K562 (cell line): ENCODE data around the gene KPNB1. TPM values are rescaled to one million over a fixed set of nuclear protein-coding genes. Genes with fewer than 3 reads are reported as not detected.

Experiments used
- ATAC-seq: fragments of 200-7000 bp; cut with Tn5 transposase; 3 replicates; pipeline ENCODE4 v1.9.1; 2020; ENCODE audit warnings: moderate library complexity
- BruUV-seq: library from RNA; stranded (reverse); fragments of 400-500 nt; replicated peaks from 2 replicates; lab custom pipeline; 2021; lab: Mats Ljungman, UMichigan
- CTCF ChIA-PET: fragments of 300-600 bp; formaldehyde crosslinking; extraction: SDS; loops from one replicate; lab custom pipeline; 2021; ENCODE audit warnings: low intra/inter-chr PET ratio; lab: Yijun Ruan, JAX
- POLR2A ChIA-PET: fragments of 300-600, 350-650 bp; sonication (Branson Sonifier 250); formaldehyde crosslinking; extraction: SDS; loops from one replicate; lab custom pipeline; 2021; ENCODE audit warnings: antibody characterized with exemption, inconsistent platforms; lab: Yijun Ruan, JAX
- DNase-seq, 4 experiments: peaks; one replicate each; pipeline versions ENCODE4 v3.0.0 to v3.0.0-alpha.2; 2011 to 2018; ENCODE audit warnings: low spot score in 3 of 4, mixed read lengths in 3 of 4; ENCODE audit errors: extremely low read depth in 1 of 4
- FAIRE-seq: peaks from 2 replicates; lab custom pipeline; 2011; peaks lifted over from hg19 to GRCh38; lab: Jason Lieb, UNC
- H2AFZ ChIP-seq: 2 replicates; pipeline ENCODE4 v1.6.0; 2011; ENCODE audit warnings: low read depth, low read length, control low read depth, inconsistent platforms
- H3K27ac ChIP-seq: fragments of 200-600 bp; 3 replicates; pipeline ENCODE4 v1.8.0; 2011; ENCODE audit warnings: low read depth, mild to moderate bottlenecking, control low read depth, inconsistent platforms, low read length, moderate library complexity, mixed read lengths; ENCODE audit errors: extremely low read depth
- H3K27me3 ChIP-seq, 2 experiments: fragments of 300-600 bp in 1 of 2; 2 replicates in 1 of 2; 3 replicates in 1 of 2; pipeline versions ENCODE4 v1.6.0 to v1.8.0; 2011; ENCODE audit warnings: inconsistent platforms in 2 of 2, low read length in 2 of 2, mild to moderate bottlenecking in 1 of 2, mixed read lengths in 1 of 2, moderate library complexity in 1 of 2; ENCODE audit not compliant: control insufficient read depth in 2 of 2, insufficient read depth in 2 of 2
- H3K36me3 ChIP-seq: fragments of 300-600 bp; 3 replicates; pipeline ENCODE4 v1.8.0; 2011; ENCODE audit warnings: mild to moderate bottlenecking, low read length, inconsistent platforms; ENCODE audit not compliant: control insufficient read depth, insufficient read depth
- H3K4me1 ChIP-seq, 2 experiments: fragments of 200-600 bp in 1 of 2; replicated peaks in 1 of 2; 2 replicates in 1 of 2; 3 replicates in 1 of 2; pipeline versions ENCODE4 v1.5.1 to v1.8.0; 2011; ENCODE audit warnings: inconsistent platforms in 2 of 2, low read length in 2 of 2, mild to moderate bottlenecking in 1 of 2, mixed read lengths in 1 of 2, moderate library complexity in 1 of 2; ENCODE audit not compliant: control insufficient read depth in 2 of 2, insufficient read depth in 2 of 2
- H3K4me2 ChIP-seq: 2 replicates; pipeline ENCODE4 v1.6.1; 2011; ENCODE audit warnings: low read length, control low read depth, inconsistent platforms, mixed read lengths; ENCODE audit not compliant: insufficient read depth
- H3K4me3 ChIP-seq: fragments of 200-600 bp; sonication (generic), shearing (Covaris generic); 2 replicates; pipeline ENCODE4 v1.5.1; 2016; ENCODE audit warnings: control low read depth, inconsistent platforms
- H3K79me2 ChIP-seq: fragments of 200-600 bp; 3 replicates; pipeline ENCODE4 v1.8.0; 2011; ENCODE audit warnings: low read length, inconsistent platforms; ENCODE audit not compliant: control insufficient read depth, insufficient read depth
- H3K9ac ChIP-seq, 2 experiments: 2 replicates each; pipeline versions ENCODE4 v1.6.0 to v1.6.1; 2011; ENCODE audit warnings: low read depth in 2 of 2, low read length in 2 of 2, control low read depth in 1 of 2, inconsistent platforms in 1 of 2, mild to moderate bottlenecking in 1 of 2, mixed read lengths in 1 of 2; ENCODE audit not compliant: insufficient read depth in 1 of 2
- H3K9me1 ChIP-seq: one replicate; pipeline ENCODE4 v1.6.0; 2011; ENCODE audit warnings: inconsistent platforms, mild to moderate bottlenecking, low read length, moderate library complexity; ENCODE audit not compliant: control insufficient read depth, insufficient read depth
- H3K9me3 ChIP-seq: replicated peaks from 2 replicates; pipeline ENCODE4 v1.5.1; 2011; ENCODE audit warnings: low read depth, low read length, inconsistent platforms; ENCODE audit not compliant: control insufficient read depth, insufficient read depth
- H4K20me1 ChIP-seq: replicated peaks from 2 replicates; pipeline ENCODE4 v1.6.1; 2011; ENCODE audit warnings: low read length, inconsistent platforms, mixed read lengths; ENCODE audit not compliant: control insufficient read depth, insufficient read depth
- BACH1 ChIP-seq: fragments of 200-800 bp; sonication (Bioruptor generic); IDR thresholded peaks from 2 replicates; pipeline ENCODE4 v1.6.1; 2016; ENCODE audit warnings: missing genetic modification characterization, missing compliant biosample characterization
- BRF1 ChIP-seq: IDR thresholded peaks from 3 replicates; pipeline ENCODE4 v1.6.1; 2011; ENCODE audit warnings: borderline replicate concordance, mild to moderate bottlenecking; ENCODE audit not compliant: insufficient read length; ENCODE audit errors: extremely low read depth
- FOXA3 ChIP-seq, 2 experiments: fragments of 450-650 bp in 1 of 2; sonication (generic) in 1 of 2; formaldehyde crosslinking; IDR thresholded peaks in 1 of 2; conservative IDR thresholded peaks in 1 of 2; 2 replicates each; pipeline versions ENCODE4 v1.4.0 to v1.8.0; 2020 to 2022; ENCODE audit warnings: mild to moderate bottlenecking in 2 of 2, missing genetic modification reagents in 1 of 2
- HDGF ChIP-seq: fragments of 450-650 bp; IDR thresholded peaks from 2 replicates; pipeline ENCODE4 v1.6.1; 2016
- KAT2B ChIP-seq: IDR thresholded peaks from one replicate; pipeline ENCODE4 v1.6.1; 2012; ENCODE audit warnings: low read depth, mild to moderate bottlenecking, control low read depth, inconsistent platforms, low read length, moderate library complexity
- PHB2 ChIP-seq: fragments of 450-650 bp; IDR thresholded peaks from 2 replicates; pipeline ENCODE4 v1.6.1; 2017; ENCODE audit warnings: low read depth
- POU5F1 ChIP-seq: fragments of 150-350 bp; IDR thresholded peaks from 2 replicates; pipeline ENCODE4 v1.6.1; 2014; ENCODE audit warnings: borderline replicate concordance, low read length, low read depth, mild to moderate bottlenecking; ENCODE audit not compliant: partially characterized antibody
- TOE1 ChIP-seq, 2 experiments: fragments of 450-650 bp in 1 of 2; sonication (generic) in 1 of 2; formaldehyde crosslinking in 1 of 2; IDR thresholded peaks; 2 replicates each; pipeline versions ENCODE4 v1.7.1 to v1.8.0; 2016 to 2022; ENCODE audit warnings: borderline replicate concordance in 2 of 2, mild to moderate bottlenecking in 2 of 2, antibody characterized with exemption in 1 of 2, inconsistent platforms in 1 of 2, low read depth in 1 of 2, missing genetic modification reagents in 1 of 2, moderate library complexity in 1 of 2
- XRCC5 ChIP-seq: fragments of 200-400 bp; formaldehyde crosslinking; IDR thresholded peaks from 2 replicates; pipeline ENCODE4 v1.6.1; 2017; ENCODE audit warnings: low read depth, mild to moderate bottlenecking, low read length
- ZNF785 ChIP-seq: fragments of 250-450 bp; sonication (Bioruptor Pico); IDR thresholded peaks from 2 replicates; pipeline ENCODE4 v1.4.0; 2020; ENCODE audit warnings: mild to moderate bottlenecking
- WGBS: fragments of 100-300 bp; shearing (Covaris generic); methylation state at CpG from one replicate; pipeline ENCODE4 v1.1.6; 2016; ENCODE audit warnings: low coverage, mixed read lengths; ENCODE audit not compliant: insufficient coverage; ENCODE audit errors: missing lambda C conversion rate; 5-methylcytosine and 5-hydroxymethylcytosine counted together
- in situ Hi-C: fragments of 300-500 bp; cut with MboI; formaldehyde crosslinking; loops from 4 replicates; pipeline ENCODE4 v1.15.0; 2018; ENCODE audit warnings: inconsistent platforms, mixed read lengths
- intact Hi-C: fragments of 100-400 bp; cut with micrococcal nuclease; formaldehyde crosslinking; loops from 2 replicates; pipeline ENCODE4 v1.14.2; 2022
- polyA plus RNA-seq, 8 experiments: library from polyadenylated mRNA; depleted of rRNA in 4 of 8; stranded (reverse) in 5 of 8; unstranded in 3 of 8; fragments of >200 nt; fragmentation: Nextera tagmentation in 2 of 8; fragmentation: Illumina TruSeq in 1 of 8; extraction: Ambion mirVana in 2 of 8; extraction: Trizol in 1 of 8; gene quantifications; 2 replicates each; pipeline versions ENCODE4 v1.2.1 to v1.2.3, GENCODE V29; 2011 to 2014; ENCODE audit warnings: inconsistent platforms in 1 of 8, missing spikeins in 1 of 8
- total RNA-seq, 7 experiments: library from RNA; depleted of rRNA in 6 of 7; stranded (reverse); fragments of >200 nt in 6 of 7; fragmentation: Illumina TruSeq in 2 of 7; extraction: Trizol in 2 of 7; gene quantifications; 2 replicates each; pipeline versions ENCODE4 v1.2.1 to v1.2.3, GENCODE V29; 2011 to 2021; ENCODE audit warnings: low replicate concordance in 1 of 7
- TF ChIP-seq, protein P1 (sequence below): sonication (generic); formaldehyde crosslinking; IDR thresholded peaks from 2 replicates; pipeline ENCODE4 v1.8.0; 2022; ENCODE audit warnings: mild to moderate bottlenecking, missing genetic modification reagents
- TF ChIP-seq, protein P2 (sequence below): fragments of 450-650 bp; formaldehyde crosslinking; IDR thresholded peaks from 2 replicates; pipeline ENCODE4 v1.4.0; 2020; ENCODE audit warnings: mild to moderate bottlenecking, moderate library complexity
- TF ChIP-seq, protein P3 (sequence below): sonication (generic); formaldehyde crosslinking; IDR thresholded peaks from 2 replicates; pipeline ENCODE4 v1.8.0; 2022; ENCODE audit warnings: mild to moderate bottlenecking, missing genetic modification reagents

KPNB1 gene
- total and polyA plus RNA-seq, 9 of the 15 experiments (the other 6 are each of a cell fraction or from before 2014, with no cell fraction given), result 154 to 622 (median 354) TPM

DNA sequence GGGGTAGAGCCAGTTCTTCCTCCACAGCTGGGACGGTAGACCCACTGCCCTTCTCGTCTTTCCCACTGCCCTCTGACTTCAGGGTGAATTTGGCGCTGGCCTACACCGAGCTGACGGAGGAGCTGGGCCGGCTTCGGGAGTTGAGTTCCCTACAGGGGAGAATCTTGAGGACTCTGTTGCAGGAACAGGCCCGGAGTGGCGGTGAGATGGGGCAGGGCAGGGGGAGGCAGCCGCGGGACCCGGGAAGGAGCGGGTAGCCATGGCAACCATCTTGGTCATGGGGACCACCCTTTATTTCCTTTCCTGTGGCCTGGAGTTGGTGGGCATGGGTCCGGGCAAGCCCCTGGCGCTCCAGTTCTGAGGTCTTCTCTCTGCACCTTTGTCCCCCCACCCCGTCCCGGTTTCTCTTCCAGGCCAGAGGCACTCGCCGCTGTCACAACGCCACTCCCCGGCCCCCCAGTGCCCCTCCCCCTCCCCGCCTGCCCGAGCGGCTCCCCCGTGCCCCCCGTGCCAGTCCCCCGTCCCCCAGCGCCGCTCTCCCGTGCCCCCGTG, 58.7 kb downstream of the KPNB1 start:
- peaks cover 8% of the 10 kb centered on the region for H3K9me1 ChIP-seq
- intact Hi-C loops (no loop called here), in situ Hi-C loops (no loop called here)
- ChIA-PET POLR2A (interaction anchor here (0.8 kb wide), 1 partner anchor 15 kb away, joined by 3 read pairs; the partner anchor contains the start of gene TBKBP1), CTCF (no interaction called here)
- BruUV-seq, result no TSS peak
- no peak overlapping the region for H3K4me2 ChIP-seq
- DNase-seq (no peak), FAIRE-seq (no peak), ATAC-seq (no peak)
- H3K27ac ChIP-seq, result no peak overlapping the region
- WGBS, result 80% methylated on average over 7 of the region's 31 CpGs
- H3K27me3 ChIP-seq, result peaks cover 4 to 10% of the 10 kb centered on the region in 2 experiments; a peak in 3 of 5 replicates
- H3K9ac ChIP-seq, result no peak overlapping the region
- H3K79me2 ChIP-seq, result no peaks in the 10 kb centered on the region
- H4K20me1 ChIP-seq, result no peaks in the 10 kb centered on the region; the same call in 1 of the 2 replicates
- peaks cover 11% of the 10 kb centered on the region; the same call in 1 of the 3 replicates for H3K36me3 ChIP-seq
- H3K4me1 ChIP-seq, result peaks cover 21 to 53% of the 10 kb centered on the region in 2 experiments
- no peak overlapping the region for H2AFZ ChIP-seq
- no peaks in the 10 kb centered on the region for H3K9me3 ChIP-seq
- no peak overlapping the region for H3K4me3 ChIP-seq
- TF ChIP-seq POU5F1 (no peak), TOE1 (IDR thresholded peaks at IDR 0.05; ENCODE audit: borderline replicate concordance) (no peak), TOE1 (CRISPR knock-in tag; IDR thresholded peaks at IDR 0.05; ENCODE audit: borderline replicate concordance, low read depth) (no peak), HDGF (no peak), BRF1 (no peak), BACH1 (tag) (no peak), FOXA3 (CRISPR knock-in tag; conservative IDR thresholded peaks at IDR 0.05 in 1 of 2, IDR thresholded peaks at IDR 0.05 in 1 of 2) (no peak), ZNF785 (CRISPR knock-in tag) (no peak), KAT2B (no peak), PHB2 (no peak), XRCC5 (no peak)
- TF ChIP-seq, protein P1, sequence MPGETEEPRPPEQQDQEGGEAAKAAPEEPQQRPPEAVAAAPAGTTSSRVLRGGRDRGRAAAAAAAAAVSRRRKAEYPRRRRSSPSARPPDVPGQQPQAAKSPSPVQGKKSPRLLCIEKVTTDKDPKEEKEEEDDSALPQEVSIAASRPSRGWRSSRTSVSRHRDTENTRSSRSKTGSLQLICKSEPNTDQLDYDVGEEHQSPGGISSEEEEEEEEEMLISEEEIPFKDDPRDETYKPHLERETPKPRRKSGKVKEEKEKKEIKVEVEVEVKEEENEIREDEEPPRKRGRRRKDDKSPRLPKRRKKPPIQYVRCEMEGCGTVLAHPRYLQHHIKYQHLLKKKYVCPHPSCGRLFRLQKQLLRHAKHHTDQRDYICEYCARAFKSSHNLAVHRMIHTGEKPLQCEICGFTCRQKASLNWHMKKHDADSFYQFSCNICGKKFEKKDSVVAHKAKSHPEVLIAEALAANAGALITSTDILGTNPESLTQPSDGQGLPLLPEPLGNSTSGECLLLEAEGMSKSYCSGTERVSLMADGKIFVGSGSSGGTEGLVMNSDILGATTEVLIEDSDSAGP (CRISPR knock-in tag), result no peak
- TF ChIP-seq, protein P2, sequence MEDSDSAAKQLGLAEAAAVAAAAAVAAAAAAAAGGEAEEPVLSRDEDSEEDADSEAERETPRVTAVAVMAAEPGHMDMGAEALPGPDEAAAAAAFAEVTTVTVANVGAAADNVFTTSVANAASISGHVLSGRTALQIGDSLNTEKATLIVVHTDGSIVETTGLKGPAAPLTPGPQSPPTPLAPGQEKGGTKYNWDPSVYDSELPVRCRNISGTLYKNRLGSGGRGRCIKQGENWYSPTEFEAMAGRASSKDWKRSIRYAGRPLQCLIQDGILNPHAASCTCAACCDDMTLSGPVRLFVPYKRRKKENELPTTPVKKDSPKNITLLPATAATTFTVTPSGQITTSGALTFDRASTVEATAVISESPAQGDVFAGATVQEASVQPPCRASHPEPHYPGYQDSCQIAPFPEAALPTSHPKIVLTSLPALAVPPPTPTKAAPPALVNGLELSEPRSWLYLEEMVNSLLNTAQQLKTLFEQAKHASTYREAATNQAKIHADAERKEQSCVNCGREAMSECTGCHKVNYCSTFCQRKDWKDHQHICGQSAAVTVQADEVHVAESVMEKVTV (CRISPR knock-in tag), result no peak
- TF ChIP-seq, protein P3, sequence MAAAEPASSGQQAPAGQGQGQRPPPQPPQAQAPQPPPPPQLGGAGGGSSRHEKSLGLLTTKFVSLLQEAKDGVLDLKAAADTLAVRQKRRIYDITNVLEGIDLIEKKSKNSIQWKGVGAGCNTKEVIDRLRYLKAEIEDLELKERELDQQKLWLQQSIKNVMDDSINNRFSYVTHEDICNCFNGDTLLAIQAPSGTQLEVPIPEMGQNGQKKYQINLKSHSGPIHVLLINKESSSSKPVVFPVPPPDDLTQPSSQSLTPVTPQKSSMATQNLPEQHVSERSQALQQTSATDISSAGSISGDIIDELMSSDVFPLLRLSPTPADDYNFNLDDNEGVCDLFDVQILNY, result no peak
